Brain microvascular endothelial cell (primary cell): ENCODE results near the gene OTUB2.

Experiments used
- DNase-seq: peaks from one replicate; pipeline ENCODE4 v3.0.0-alpha.2; 2020
- H3K27ac ChIP-seq: fragments of 250-450 bp; sonication (Bioruptor Pico); 2 replicates; pipeline ENCODE4 v1.5.1; 2020; ENCODE audit warnings: mild to moderate bottlenecking, moderate library complexity
- H3K27me3 ChIP-seq: fragments of 250-450 bp; sonication (Bioruptor Pico); replicated peaks from 2 replicates; pipeline ENCODE4 v1.5.1; 2020; ENCODE audit warnings: mild to moderate bottlenecking
- H3K36me3 ChIP-seq: fragments of 250-450 bp; sonication (Bioruptor Pico); replicated peaks from 2 replicates; pipeline ENCODE4 v1.5.1; 2020; ENCODE audit warnings: mild to moderate bottlenecking
- H3K4me3 ChIP-seq: 2 replicates; pipeline ENCODE4 v1.5.1; 2011; ENCODE audit warnings: low read depth, mild to moderate bottlenecking, control low read depth, low read length, moderate library complexity
- in situ Hi-C: cut with HindIII; loops from 2 replicates; pipeline ENCODE4 v1.10.0; 2017; ENCODE audit warnings: low sequenced_read_pairs, low pct_ligation_motif_present
- TF ChIP-seq, protein P1 (sequence below): IDR thresholded peaks from 2 replicates; pipeline ENCODE4 v1.5.1; 2011; ENCODE audit warnings: low read depth, mild to moderate bottlenecking, moderate library complexity, low read length, control low read depth, inconsistent platforms; ENCODE audit errors: missing control alignments

The OTUB2 gene

DNA sequence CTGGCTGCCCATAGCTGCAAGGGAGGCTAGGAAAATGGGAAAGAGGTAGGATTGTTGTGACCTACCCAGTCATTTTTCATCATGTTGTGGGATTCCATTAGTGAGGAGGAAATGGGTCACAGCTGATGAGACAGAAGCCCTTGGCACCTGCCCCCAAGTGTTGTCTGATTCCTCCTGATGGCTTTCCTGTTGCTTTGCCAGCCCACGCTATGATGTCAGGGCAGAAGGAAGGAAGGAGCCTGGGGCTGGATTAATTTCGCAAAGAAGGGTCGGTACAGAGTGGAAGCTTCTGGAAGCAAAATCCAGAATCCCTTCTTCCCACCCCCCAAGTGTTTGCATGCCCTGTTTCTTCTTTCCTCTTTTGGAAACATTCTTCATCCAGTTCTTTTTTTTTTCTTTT lies 8.7 kb downstream of the OTUB2 start:
- Histone ChIP-seq H3K27me3 (no peaks in the 10 kb centered on the region), H3K27ac (no peak overlapping the region), H3K4me3 (no peak overlapping the region), H3K36me3 (no peaks in the 10 kb centered on the region)
- TF ChIP-seq, protein P1, sequence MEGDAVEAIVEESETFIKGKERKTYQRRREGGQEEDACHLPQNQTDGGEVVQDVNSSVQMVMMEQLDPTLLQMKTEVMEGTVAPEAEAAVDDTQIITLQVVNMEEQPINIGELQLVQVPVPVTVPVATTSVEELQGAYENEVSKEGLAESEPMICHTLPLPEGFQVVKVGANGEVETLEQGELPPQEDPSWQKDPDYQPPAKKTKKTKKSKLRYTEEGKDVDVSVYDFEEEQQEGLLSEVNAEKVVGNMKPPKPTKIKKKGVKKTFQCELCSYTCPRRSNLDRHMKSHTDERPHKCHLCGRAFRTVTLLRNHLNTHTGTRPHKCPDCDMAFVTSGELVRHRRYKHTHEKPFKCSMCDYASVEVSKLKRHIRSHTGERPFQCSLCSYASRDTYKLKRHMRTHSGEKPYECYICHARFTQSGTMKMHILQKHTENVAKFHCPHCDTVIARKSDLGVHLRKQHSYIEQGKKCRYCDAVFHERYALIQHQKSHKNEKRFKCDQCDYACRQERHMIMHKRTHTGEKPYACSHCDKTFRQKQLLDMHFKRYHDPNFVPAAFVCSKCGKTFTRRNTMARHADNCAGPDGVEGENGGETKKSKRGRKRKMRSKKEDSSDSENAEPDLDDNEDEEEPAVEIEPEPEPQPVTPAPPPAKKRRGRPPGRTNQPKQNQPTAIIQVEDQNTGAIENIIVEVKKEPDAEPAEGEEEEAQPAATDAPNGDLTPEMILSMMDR = no peak
- DNase-seq = no peak
- in situ Hi-C loops = no loop called here

DNA sequence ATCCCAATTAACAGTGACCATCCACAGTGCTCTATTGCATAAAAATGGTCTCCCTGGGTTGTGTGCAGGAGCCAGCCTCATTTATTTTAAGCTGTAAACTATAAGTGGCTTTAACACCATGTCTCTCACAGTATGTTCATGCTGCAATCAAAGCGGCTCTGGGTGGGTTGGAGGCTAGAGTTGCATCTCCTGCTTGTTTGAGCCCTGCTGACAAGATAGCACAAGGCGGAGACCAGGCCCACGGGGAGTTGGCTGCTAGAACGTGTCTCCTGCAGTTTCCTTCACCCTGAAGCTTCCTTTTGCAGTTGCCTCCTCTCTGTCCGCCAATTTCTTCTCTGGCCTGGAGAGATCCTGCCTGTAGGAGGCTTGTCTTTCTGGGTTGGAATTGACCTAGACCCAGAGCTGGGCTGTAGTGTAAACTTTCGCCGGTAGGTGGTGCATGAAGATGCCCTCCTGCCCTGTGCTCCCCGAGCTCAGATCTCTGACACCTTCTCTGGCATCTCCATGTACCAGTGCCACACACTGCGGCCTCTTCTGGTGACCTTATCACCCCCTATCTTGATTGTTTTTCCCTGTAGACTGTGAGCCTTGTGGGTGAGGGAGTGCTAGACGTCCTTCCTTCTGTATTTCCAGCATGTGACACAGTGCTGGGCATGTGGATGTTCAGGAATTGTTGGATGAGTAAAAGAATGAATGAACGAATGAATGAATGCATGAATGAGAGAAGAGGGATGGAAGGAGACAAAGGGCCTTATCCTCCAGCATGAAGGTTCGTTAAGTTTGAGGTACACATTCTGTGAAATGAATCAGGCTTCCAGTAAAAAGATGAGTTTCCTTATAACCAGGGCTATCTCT lies 10.4 kb downstream of the OTUB2 start:
- Histone ChIP-seq H3K27me3 (no peaks in the 10 kb centered on the region), H3K27ac (no peak overlapping the region), H3K36me3 (no peaks in the 10 kb centered on the region), H3K4me3 (no peak overlapping the region)
- in situ Hi-C loops = no loop called here
- TF ChIP-seq, protein P1 = peak; percentile 94
- DNase-seq = peak; percentile 77

DNA sequence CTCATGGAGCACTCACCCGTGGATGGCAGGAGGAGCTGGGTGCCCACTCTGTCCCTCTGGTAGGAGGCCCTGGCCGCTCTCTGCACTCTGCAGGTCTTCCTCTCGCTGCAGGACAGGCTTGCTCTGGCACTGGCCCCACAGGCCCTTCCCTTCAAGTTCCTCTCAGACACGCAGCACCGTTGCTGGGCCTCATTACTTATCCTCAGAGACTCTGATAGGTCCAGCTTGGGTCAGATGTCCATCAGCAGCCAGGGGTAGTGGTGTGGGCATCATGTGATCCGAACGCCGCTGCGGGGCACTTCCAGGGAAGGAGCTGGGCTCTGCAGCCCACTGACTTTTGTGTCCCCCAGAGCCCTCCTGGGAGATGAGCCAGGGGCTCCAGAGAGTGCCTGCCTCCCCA lies 11.8 kb downstream of the OTUB2 start:
- H3K27me3 ChIP-seq = no peaks in the 10 kb centered on the region
- no peak overlapping the region for H3K4me3 ChIP-seq
- TF ChIP-seq, protein P1 = no peak
- H3K27ac ChIP-seq = no peak overlapping the region
- in situ Hi-C loops = no loop called here
- DNase-seq = no peak
- H3K36me3 ChIP-seq = no peaks in the 10 kb centered on the region

DNA sequence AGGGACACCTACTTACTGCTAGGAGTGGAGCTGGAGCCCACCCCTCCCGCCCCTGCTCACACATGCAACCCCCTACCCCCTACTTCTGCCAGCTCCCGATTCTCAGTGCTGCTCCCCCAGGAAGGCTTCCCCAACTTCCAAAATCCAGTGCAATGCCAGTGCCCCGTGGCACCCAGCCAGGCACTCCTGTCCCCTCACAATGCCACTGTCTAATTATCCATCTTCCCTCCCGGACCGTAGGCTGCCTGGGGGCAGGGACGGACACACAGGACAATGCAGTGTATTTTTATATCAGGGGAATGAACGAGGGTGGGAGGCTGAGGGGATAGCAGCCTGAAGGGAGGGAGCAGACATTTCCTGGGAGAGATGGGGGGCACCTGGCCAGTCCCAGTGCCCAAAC lies 12.4 kb downstream of the OTUB2 start:
- no peak for DNase-seq
- no peak overlapping the region for H3K27ac ChIP-seq
- no peaks in the 10 kb centered on the region for H3K36me3 ChIP-seq
- H3K27me3 ChIP-seq = no peaks in the 10 kb centered on the region
- no peak overlapping the region for H3K4me3 ChIP-seq
- TF ChIP-seq, protein P1 = no peak
- in situ Hi-C loops = no loop called here

DNA sequence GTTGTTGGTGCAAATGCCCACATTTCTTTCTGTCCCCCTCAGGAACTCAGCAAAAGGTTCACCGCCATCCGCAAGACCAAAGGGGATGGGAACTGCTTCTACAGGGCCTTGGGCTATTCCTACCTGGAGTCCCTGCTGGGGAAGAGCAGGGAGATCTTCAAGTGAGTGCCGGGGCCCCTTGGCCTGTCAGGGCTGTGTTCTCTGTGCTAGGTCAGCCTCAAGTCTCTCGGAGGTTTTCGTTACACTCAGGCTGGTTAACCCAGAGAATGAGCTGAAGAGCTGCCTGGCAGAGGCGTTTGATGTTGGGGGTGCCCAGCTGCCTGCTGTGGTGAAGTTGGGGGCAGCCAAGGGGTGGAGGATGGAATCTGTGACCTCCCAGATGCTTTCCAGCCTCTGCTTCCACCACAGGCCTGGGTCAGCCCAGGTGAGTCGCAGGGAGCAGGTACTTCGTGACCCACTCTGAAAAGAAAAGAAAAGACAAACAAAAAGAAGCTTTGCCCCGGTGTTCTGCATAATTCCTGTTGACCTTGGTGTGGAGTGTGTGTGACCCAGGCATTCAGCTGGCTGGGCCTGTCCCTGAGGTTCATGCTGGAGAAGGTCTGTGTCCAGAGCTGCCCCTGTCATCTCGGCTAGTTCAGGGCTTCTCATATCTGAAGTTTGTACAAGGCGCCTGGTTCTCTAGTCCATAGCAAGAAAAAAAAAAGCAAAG lies 12.9 kb downstream of the OTUB2 start:
- Histone ChIP-seq H3K27me3 (no peaks in the 10 kb centered on the region), H3K36me3 (no peaks in the 10 kb centered on the region), H3K27ac (no peak overlapping the region), H3K4me3 (no peak overlapping the region)
- in situ Hi-C loops = no loop called here
- TF ChIP-seq, protein P1 = no peak
- DNase-seq = no peak
